A673 (cell line): ENCODE measurements around the gene DPP10.

Experiments
- EZH2 ChIP-seq: fragments of 200-600 bp; sonication (generic); IDR thresholded peaks from 2 replicates; pipeline ENCODE4 v1.6.1; 2017; ENCODE audit warnings: borderline replicate concordance, low read depth, mild to moderate bottlenecking, mixed read lengths, antibody characterized with exemption, low read length; ENCODE audit not compliant: poor library complexity, severe bottlenecking
- TF ChIP-seq, protein P1 (sequence below): fragments of 300-800, 200-600 bp; sonication (generic); conservative IDR thresholded peaks from 2 replicates; pipeline ENCODE4 v1.5.1; 2017; ENCODE audit warnings: low read depth, mild to moderate bottlenecking, antibody characterized with exemption, low read length, moderate library complexity, mixed read lengths

DNA sequence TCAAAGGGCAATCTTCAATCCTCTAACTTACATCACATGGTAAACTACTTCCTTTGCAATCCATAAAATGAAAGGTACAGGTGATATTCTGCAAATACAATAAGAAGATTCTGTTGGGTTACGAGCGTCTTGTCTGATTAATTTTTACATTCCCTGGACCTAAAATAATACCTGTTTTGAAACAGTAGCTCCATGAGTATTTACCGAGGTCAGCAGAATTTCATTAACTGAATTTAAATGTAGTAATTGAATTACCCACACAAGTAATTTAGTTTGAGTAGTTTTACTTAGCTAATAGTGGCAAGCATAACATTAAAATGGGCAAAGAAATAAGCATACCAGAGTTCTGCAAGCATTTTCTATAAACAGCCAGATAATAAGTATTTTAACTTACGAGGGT lies 652.0 kb downstream of the DPP10 start:
- TF ChIP-seq, protein P1, sequence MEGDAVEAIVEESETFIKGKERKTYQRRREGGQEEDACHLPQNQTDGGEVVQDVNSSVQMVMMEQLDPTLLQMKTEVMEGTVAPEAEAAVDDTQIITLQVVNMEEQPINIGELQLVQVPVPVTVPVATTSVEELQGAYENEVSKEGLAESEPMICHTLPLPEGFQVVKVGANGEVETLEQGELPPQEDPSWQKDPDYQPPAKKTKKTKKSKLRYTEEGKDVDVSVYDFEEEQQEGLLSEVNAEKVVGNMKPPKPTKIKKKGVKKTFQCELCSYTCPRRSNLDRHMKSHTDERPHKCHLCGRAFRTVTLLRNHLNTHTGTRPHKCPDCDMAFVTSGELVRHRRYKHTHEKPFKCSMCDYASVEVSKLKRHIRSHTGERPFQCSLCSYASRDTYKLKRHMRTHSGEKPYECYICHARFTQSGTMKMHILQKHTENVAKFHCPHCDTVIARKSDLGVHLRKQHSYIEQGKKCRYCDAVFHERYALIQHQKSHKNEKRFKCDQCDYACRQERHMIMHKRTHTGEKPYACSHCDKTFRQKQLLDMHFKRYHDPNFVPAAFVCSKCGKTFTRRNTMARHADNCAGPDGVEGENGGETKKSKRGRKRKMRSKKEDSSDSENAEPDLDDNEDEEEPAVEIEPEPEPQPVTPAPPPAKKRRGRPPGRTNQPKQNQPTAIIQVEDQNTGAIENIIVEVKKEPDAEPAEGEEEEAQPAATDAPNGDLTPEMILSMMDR = no peak
- no peak for TF ChIP-seq EZH2
